Gastrocnemius medialis (tissue), 4 donors: ENCODE results near the gene GCC2.

Experiments
- CTCF ChIP-seq, 5 experiments: fragments of 450-650 bp in 3 of 5; fragments of 200-600 bp in 2 of 5; sonication (generic) in 2 of 5; IDR thresholded peaks in 4 of 5; conservative IDR thresholded peaks in 1 of 5; 1 replicate in 4 of 5; 2 replicates in 1 of 5; pipeline ENCODE4 v1.5.1; 2016 to 2019; ENCODE audit warnings: antibody characterized with exemption in 5 of 5, mild to moderate bottlenecking in 3 of 5, moderate library complexity in 3 of 5
- POLR2A ChIP-seq, 2 donors: fragments of 450-650 bp; IDR thresholded peaks; one replicate each; pipeline ENCODE4 v1.6.1; 2017; ENCODE audit warnings: antibody characterized with exemption in 2 of 2, mild to moderate bottlenecking in 2 of 2, moderate library complexity in 2 of 2

GRCh38 chr2:108485253-108485652 lies 36.2 kb downstream of the GCC2 start:
- TF ChIP-seq CTCF (IDR thresholded peaks at IDR 0.05 in 4 of 5, conservative IDR thresholded peaks at IDR 0.05 in 1 of 5): no peak
- no peak for TF ChIP-seq POLR2A (IDR thresholded peaks at IDR 0.05)
